ENCODE results near the gene CPA2. TPM values are rescaled to one million over a fixed set of nuclear protein-coding genes. Genes with fewer than 3 reads are reported as not detected.
"Not testable (repeated sequence)": the region's sequence is repeated elsewhere in the genome, so short reads cannot be mapped to it uniquely, and the experiment has no call there.

The CPA2 gene
- total RNA-seq (2014; rRNA removed; shearing (Covaris generic)) = not detected in 2 replicates

DNA sequence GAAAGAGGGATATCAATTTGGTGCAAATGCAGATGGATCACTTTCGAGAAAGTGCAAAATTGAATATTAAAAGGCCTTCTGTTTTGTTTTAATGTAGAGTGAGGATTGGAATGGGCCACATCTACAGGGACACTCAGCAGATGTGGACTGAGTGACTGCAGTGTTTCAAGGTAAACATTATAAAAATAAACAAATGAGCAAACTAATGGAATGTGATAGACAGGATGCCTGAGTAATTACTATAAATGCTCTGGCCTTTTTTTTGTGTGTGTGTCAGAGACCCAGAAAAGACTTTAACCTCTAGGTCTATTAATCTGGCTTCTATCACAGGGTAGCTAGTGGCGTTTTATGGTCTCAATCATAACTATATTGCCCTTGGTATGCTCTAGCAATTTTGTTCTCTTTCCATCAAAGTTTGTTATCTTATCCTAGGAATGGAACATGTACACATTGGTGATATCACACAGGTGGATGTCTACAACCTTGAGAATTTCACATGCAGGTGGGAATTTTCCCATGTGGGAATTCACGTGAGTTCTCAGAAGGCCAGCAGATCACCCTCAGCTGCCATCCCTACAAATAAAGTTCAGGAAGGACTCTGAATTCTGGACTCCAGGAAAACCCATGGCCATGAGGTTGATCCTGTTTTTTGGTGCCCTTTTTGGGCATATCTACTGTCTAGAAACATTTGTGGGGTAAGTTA is at the start of gene CPA2:
CPA2 (plus strand) TSS at position 606 of the 703 bp plus-strand sequence; CDS start at position 625, 19 bp downstream.
- DNase-seq (ENCODE audit: low spot score) = no peak

DNA sequence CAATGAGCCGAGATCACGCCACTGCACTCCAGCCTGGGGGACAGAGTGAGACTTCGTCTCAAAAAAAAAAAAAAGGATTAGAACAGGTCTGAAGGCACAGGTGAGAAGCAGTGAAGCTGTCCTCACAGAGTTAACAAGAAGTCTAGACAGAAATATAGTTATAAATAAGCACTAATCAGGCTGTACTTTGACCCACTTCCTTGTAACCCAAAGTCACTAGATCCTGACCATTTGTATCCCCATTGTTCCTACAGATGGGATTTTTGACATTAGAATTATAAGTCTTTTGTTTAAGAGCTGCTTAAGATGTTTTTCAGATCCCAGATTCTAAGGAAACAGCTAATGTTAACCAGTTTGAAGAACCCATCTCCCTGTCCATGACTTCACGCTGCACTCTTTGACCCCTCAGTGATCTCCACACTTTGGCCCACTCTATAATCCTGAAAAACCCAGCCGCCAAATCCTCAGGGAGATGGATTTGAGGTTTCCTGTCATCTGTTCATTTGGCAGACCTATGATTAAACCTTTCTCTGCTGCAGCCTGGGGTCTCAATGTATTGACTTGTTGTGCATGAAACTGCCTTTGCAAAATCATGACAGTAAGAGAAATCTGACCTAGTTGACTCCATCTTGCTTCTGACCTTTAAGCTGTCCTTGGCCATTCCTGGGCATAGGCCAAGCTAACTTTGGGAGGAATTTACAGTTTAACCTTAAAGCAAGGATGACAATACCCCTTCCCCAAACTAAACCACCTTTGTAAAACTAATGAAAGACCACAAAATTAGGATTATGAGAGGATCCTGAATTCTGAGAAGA is 47.6 kb upstream of the CPA2 start:
- no peak for DNase-seq (ENCODE audit: low spot score)

DNA sequence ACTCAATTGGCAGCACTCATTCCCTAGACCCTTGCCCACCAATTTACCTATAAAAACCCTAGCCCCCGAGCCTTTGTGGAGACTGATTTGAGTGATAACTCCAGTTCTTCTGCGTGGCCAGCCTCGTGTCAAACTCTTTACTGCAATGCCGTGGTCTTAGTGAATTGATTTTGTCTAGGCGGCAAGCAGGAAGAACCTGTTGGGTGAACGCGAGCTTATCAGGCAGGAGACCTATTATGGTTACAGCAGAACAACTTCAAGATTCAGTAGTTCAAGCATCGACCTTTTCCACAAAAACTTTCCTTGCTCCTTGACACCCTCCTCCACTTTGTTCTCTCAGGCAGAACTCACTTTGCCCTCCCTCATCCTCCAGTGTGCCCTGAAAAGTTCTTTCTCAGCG is 46.8 kb upstream of the CPA2 start:
- DNase-seq (ENCODE audit: low spot score) = no peak

DNA sequence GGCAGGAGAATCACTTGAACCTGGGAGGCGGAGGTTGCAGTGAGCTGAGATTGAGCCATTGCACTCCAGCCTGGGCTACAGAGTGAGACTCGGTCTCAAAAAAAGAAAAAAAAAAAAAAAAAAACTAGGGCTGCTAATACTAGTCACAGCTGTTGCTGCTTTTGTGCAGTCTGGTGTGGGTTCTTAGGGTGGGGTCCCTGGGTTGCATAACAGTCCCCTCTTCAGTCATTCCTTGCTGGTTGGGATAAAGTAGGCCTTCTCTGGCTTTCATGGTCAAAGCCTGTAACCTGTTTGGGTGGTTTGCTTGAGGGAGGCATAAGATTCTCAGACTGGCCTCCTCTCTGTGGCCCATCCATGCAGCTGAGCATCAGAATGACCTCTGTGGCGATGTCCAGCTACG is 44.9 kb upstream of the CPA2 start:
- no peak for DNase-seq (ENCODE audit: low spot score)

DNA sequence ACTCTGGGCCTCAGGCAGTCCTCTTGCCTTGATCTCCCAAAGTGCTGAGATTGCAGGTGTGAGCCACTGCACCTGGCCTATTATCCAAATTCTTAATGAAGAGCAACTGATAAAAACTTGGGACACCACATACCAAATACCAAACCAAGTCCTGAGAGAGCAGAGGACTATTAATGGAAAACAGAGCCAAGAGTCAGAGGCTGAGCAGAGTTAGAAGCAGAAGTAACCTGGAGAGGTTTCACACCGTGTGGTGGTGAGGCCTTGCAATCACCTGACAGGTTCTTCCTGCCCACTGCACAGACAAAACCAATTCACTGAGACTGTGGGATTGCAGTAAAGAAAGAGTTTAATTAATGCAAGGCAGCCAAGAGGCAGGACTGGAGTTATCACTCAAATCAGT is 43.0 kb upstream of the CPA2 start:
- DNase-seq (ENCODE audit: low spot score) = no peak

DNA sequence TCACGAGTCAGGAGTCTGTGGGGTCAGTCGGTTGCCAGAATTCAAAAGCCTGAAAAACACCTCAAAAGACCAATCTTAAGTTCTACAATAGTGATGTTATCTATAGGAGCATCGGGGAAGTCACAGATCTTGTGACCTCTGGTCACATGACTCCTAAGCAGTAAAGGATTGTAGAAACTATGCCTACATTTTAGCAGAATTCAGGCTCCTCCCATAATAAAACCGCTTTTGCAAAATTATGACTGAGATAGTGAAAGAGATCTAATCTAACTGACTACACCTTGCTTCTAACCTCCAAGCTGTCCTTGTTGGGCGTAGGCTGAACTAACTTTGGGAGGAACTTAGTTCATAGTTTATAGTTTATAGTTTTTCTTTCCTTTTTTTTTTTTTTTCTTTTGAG is 42.5 kb upstream of the CPA2 start:
- DNase-seq (ENCODE audit: low spot score) = no peak

DNA sequence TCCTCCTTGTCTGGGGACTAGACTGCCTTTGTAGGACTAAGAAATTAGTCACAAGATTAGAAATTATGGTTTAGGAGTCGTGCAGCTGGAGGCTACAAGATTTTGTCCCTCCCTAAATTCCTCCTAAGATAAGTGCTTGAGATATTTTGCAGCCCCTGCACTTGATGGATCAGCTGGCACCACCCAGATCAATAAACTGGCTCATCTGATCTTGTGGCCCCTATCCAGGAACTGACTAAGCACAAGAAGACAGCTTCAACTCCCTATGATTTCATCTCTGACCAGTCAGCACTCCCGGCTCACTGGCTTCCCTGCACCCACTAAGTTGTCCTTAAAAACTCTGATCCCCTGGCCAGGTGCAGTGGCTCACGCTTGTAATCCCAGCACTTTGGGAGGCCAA is 41.7 kb upstream of the CPA2 start:
- DNase-seq (ENCODE audit: low spot score) = peak; percentile 71

DNA sequence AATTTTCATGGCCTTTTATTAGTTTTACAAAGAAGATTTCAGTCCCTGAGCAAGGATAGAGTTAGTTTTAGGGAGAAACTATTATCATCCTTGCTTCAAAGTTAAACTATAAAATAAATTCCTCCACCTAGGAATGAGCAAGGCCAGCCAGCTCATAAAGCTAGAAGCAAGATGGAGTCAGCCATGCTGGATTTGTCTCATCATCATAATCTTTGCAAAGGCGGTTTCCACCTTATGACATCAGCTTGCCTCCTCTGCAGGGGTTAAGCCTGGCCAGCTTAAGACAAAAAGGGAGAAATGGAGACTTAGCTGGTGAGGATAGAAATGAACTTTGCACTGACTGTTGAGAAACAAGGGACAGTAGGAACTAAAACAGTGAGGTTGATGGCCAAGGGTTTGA is 40.3 kb upstream of the CPA2 start:
- DNase-seq (ENCODE audit: low spot score) = no peak

DNA sequence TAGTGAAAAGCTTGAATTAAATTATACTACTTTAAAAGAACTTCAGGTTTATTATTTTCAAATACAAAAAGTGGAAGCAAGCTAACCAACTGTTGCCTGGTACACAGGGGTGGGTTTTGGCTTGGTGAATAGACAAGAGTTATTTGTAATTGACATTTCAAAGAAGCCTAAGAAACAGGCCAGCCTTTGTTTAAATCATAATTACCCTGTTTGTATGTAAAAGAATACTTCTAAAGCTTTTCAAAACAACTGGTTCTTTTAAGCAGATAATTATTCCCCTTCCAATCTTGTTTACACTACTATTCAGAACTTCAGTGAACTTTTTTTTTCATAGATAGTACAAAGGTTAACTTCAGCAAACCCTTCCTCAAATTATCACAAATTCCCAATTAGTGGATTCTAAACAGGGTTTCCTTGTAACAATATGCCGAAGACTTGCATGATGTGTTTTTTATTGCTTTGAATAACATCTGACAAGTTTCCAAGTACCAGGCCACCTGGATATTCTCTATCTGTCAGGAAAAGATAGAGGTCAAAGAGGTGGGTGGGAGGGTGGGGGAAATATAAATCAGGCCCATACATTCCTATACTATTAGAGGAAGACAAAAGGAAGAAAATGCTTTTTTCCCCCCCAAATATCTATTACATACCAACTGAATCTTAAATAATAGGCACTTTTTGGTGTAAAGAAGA is 38.6 kb upstream of the CPA2 start:
- DNase-seq (ENCODE audit: low spot score) = no peak

DNA sequence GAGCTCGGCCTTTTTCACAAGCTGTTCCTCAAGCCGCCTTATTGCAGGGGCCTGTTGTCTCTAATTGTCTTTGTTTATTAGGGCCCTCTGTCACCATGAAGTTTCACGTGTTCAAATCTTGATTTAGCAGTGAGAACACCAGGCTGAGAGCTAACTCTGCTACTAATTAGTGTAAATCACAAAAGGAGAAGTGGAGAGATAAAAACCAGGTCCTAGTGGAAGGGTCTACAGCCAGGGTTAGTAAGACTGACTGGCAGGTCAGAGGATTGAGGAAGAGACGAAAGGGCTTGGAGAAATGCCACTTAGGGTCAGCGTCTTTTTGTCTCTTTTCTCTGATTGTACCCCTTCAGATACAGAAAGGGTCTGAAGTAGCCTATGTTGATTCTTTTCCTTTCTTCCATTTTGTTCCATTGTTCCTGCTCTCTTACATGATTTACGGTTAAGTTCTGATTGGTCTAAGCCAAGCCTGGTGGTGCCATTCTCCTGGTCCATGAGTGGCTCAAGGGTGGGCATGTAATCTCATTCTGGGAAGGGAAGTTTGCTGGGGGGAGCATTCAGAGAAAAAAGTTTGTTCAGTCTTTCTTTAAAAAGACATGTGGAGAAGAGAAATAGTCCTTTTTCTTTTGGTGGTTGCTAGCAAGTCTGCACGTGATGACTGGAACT is 37.7 kb upstream of the CPA2 start:
- DNase-seq (ENCODE audit: low spot score) = no peak

DNA sequence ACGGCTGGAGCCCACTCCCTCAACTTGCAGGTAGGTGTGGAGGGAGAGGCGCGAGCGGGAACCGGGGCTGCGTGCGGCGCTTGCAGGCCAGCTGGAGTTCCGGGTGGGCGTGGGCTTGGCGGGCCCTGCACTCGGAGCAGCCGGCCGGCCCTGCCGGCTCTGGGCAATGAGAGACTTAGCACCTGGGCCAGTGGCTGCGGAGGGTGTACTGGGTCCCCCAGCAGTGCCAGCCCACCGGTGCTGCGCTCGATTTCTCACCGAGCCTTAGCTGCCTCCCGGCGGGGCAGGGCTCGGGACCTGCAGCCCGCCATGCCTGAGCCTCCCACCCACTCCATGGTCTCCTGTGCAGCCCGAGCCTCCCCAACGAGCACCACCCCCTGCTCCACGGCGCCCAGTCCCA is 36.7 kb upstream of the CPA2 start:
- DNase-seq (ENCODE audit: low spot score) = not testable (repeated sequence)

DNA sequence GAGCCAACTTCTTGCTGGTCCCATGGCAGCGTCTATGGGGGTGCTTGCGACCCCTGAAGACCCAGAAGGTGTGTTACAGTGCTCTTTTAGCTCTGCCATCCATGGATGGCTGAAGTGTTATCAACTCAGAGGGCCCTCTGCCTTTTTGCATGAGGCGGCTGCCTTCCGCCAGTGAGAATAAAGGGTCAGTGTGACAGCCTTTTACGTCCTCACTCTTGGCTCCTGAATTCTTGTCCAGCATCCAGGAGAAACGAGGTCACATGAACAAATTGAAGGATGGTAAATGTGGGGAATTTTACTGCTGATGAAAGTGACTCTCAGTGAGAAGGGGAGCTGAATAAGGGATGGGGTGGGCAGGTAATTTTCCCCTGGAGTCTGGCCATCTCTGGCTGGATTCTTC is 34.9 kb upstream of the CPA2 start:
- DNase-seq (ENCODE audit: low spot score) = no peak

DNA sequence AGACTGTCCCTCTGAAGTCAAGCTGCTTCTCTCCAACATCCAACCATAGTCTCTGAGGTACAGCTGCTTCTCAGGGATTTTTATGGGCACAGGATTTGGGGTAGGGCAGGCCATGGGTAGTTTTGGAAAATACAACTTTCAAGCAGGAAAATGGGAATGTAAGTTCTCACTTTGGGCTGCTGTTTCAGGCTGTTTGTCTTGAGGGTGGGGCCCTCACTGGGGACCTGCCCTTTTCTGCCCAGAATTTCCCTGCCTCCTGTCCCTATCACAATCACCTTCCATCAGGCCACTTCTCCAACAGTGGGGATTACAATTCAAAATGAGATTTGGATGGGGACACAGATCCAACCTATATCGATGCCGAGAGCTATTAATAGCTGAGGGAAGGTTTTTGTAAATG is 34.5 kb upstream of the CPA2 start:
- DNase-seq (ENCODE audit: low spot score) = no peak

DNA sequence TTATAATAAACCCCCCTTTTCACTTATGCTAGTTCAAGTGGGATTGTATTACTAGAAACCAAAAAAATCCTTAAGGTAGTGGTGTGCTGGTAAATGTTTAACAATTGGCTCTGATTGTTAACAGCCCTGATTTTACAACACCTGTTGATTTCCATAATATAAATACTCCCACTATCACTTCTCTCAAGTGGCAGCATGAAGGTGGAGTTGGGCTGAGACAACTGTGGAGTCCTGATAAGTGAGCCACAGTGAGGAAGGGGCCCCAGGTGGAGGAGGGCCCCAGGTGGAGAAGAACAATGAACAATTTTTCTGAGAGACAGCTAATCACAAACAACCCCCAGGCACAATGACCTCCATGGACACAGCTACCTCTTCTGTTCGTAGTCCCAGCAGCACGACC is 32.6 kb upstream of the CPA2 start:
- no peak for DNase-seq (ENCODE audit: low spot score)

DNA sequence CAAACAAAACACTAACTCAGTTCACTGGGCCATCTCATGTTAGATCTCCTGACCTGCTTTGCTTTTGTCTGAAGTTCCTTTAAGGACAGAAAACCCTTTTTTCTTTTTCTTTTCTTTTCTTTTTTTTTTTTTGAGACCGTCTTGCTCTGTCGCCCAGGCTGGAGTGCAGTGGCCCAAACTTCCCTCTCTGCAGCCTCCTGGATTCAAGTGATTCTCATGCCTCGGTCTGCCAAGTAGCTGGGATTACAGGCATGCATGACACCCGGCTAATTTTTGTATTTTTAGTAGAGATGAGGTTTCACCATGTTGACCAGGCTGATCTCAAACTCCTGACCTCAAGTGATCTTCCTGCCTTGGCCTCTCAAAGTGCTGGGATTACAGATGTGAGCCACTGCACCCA is 30.3 kb upstream of the CPA2 start:
- DNase-seq (ENCODE audit: low spot score) = not testable (repeated sequence)

DNA sequence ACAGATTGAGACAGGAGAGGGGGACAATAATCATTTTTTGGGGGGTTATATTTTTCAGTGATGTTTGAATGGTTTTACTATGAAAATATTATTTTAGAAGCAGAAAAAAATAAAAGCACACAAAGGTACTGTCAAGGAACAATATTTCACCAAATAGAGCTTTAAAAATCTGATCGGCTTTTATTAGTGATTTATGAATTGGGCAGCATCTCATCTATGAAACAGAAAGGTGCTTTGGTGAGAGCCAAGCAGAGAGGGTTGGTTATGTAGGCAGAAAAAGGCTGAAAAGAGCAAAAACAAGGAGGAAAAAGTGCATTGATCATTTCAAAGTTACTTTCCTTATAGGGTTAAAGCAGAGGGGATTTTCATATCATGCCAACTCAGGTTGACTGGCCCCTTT is 26.4 kb upstream of the CPA2 start:
- DNase-seq (ENCODE audit: low spot score) = no peak

DNA sequence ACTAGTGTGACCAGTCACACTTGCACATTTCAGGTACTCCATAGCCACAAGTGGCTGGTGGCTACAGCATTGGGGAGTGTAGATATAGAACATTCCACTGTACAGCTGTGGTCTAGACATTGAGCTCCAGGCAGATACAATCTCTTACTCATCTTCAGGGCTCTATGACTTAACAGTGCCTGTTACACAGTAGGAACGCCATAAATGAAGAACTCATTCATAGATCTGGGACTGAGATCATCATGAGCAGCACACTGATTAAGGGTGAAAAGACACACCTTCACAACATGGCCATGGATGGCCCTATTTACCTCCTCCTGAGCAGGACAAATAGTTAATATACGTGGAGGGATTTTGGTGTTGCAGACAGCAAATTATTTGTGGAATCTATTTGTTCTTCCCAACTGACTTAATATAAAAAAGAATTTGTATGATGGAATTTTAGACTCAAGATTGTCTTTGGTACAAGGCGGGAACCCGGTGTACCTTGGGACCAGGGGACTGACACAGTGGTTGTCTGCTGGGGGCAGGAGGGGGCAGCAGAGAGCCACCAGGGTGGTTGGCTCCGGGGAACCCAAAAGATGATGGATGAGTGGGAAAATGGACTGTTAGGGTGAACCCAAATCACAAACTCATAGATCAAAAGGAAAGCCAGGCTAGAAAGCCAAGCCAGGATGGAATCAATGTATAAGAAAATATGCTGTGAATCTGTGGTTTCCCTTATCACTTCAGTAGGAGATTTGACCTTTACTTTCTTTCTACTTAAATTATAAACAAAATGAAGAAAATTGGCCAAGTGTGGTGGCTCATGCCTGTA is 24.3 kb upstream of the CPA2 start:
- DNase-seq (ENCODE audit: low spot score) = peak; percentile 53

DNA sequence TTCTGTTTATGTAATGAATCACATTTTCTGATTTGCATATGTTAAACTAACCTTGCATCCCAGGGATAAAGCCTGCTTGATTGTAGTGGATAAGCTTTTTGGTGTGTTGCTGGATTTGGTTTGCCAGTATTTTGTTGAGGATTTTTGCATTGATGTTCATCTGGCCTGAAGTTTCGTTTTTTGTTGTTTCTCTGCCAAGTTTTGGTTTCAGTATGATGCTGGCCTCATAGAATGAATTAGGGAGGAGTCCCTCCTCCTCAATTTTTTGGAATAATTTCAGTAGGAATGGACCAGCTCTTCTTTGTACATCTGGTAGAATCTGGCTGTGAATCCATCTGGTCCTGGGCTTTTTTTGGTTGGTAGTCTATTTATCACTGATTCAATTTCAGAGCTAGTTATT is 23.2 kb upstream of the CPA2 start:
- not testable (repeated sequence) for DNase-seq (ENCODE audit: low spot score)

DNA sequence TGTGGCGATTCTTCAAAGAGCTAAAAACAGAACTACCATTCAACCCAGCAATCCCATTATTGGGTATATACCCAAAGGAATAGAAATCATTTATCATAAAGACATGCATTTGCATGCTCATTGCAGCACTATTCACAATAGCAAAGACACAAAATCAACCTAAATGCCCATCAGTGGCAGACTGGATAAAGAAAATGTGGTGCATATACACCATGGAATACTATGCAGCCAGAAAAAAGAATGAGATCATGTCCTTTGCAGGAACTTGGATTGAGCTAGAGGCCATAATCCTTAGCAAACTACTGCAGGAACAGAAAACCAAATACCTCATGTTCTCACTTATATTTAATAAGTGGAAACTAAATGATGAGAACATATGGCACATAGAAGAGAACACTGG is 20.2 kb upstream of the CPA2 start:
- not testable (repeated sequence) for DNase-seq (ENCODE audit: low spot score)

DNA sequence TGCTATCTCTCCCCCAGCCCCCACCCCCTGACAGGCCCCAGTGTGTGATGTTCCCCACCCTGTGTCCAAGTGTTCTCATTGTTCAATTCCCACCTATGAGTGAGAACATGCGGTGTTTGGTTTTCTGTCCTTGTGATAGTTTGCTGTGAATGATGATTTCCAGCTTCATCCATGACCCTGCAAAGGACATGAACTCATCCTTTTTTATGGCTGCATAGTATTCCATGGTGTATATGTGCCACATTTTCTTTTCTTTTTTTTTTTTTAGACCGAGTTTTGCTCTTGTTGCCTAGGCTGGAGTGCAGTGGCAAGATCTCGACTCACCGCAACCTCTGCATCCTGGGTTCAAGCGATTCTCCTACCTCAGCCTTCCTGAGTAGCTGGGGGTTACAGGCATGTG is 17.8 kb upstream of the CPA2 start:
- DNase-seq (ENCODE audit: low spot score) = not testable (repeated sequence)

DNA sequence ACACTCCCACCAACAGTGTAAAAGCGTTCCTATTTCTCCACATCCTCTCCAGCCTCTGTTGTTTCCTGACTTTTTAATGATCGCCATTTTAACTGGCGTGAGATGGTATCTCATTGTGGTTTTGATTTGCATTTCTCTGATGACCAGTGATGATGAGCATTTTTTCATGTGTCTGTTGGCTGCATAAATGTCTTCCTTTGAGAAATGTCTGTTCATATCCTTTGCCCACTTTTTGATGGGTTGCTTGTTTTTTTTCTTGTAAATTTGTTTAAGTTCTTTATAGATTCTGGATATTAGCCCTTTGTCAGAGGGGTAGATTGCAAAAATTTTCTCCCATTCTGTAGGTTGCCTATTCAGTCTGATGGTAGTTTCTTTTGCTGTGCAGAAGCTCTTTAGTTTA is 17.0 kb upstream of the CPA2 start:
- DNase-seq (ENCODE audit: low spot score) = not testable (repeated sequence)

Measured in A172 (cell line).